ENCODE data around the gene FANCE.

- TF ChIP-seq ZFP36 (IDR thresholded peaks at IDR 0.05; ENCODE audit: borderline replicate concordance, partially characterized antibody) (no peak), CEBPB (IDR thresholded peaks at IDR 0.05) (no peak), PBX3 (IDR thresholded peaks at IDR 0.05) (no peak), MAX (IDR thresholded peaks at IDR 0.05) (no peak), POLR2A (IDR thresholded peaks at IDR 0.05; ENCODE audit: low read length) (no peak), RAD21 (conservative IDR thresholded peaks at IDR 0.05 in 1 of 2, IDR thresholded peaks at IDR 0.05 in 1 of 2) (no peak), NR3C1 (IDR thresholded peaks at IDR 0.05) (no peak), BHLHE40 (IDR thresholded peaks at IDR 0.05; ENCODE audit: low read depth, low read length) (no peak), RCOR1 (IDR thresholded peaks at IDR 0.05; ENCODE audit: low read depth, low read length) (no peak), RFX5 (IDR thresholded peaks at IDR 0.05) (no peak), ZNF302 (CRISPR knock-in tag; IDR thresholded peaks at IDR 0.05) (no peak), CTCF (IDR thresholded peaks at IDR 0.05) (no peak)
Measured at GRCh38 chr6:35457907-35458306, 5.8 kb downstream of the FANCE start.

Measured in A549 (cell line).